Measurements from ENCODE around the gene MAN2B1.
A peak's percentile ranks its signal among the peaks of the same experiment; 100 is the strongest.

MAN2B1 gene

DNA sequence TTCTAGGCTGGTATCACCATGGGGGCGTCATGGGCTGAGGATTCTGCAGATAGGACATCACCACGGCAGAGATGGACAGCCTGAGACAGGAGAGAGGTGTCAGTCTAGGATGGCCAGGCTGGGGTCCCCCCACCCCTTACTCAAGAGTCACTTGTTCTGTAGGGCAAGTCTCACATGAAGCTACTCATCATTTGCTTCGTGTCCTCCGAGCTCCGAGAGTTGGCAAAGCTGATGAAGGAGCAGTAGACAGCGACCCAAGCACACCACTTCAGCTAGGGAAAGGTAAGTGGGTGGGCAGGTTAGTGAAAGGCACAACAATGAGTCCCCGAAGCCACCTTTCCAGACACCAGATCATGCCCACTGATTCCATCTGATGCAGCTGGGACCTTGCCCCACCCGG is 1.8 kb upstream of the MAN2B1 start:
- Histone ChIP-seq H3K27ac (ENCODE audit: low read length) (no peak overlapping the region), H3K79me2 (ENCODE audit: low read length) (peaks cover 70% of the 10 kb centered on the region), H4K20me1 (ENCODE audit: insufficient read depth, low read length) (no peaks in the 10 kb centered on the region), H3K4me3 (ENCODE audit: low read length) (peak overlapping the region; percentile 88), H3K4me2 (ENCODE audit: low read length) (peak overlapping the region; percentile 96), H3K27me3 (ENCODE audit: low read depth, low read length) (no peaks in the 10 kb centered on the region), H3K36me3 (replicated peaks; ENCODE audit: low read depth, low read length) (peaks cover 19% of the 10 kb centered on the region), H3K4me1 (ENCODE audit: low read length) (peaks cover 38% of the 10 kb centered on the region), H2AFZ (ENCODE audit: low read depth, low read length) (no peak overlapping the region), H3K9ac (ENCODE audit: low read length) (peak overlapping the region; percentile 88; the same call in 1 of the 2 replicates), H3K9me3 (ENCODE audit: insufficient read depth, low read length) (no peaks in the 10 kb centered on the region)
- TF ChIP-seq EZH2phosphoT487 (IDR thresholded peaks at IDR 0.05; ENCODE audit: low read depth) (no peak), CTCF (IDR thresholded peaks at IDR 0.05; ENCODE audit: low read depth, low read length) (no peak)

GRCh38 chr19:12667731-12668302 is 1.3 kb upstream of the MAN2B1 start:
- Histone ChIP-seq H3K27me3 (ENCODE audit: low read depth, low read length) (no peaks in the 10 kb centered on the region), H3K79me2 (ENCODE audit: low read length) (peaks cover 73% of the 10 kb centered on the region), H3K4me2 (ENCODE audit: low read length) (peak overlapping the region; percentile 96), H3K9ac (ENCODE audit: low read length) (no peak overlapping the region), H3K27ac (ENCODE audit: low read length) (no peak overlapping the region), H3K4me3 (ENCODE audit: low read length) (peak overlapping the region; percentile 88; the same call in 1 of the 2 replicates), H4K20me1 (ENCODE audit: insufficient read depth, low read length) (no peaks in the 10 kb centered on the region), H3K9me3 (ENCODE audit: insufficient read depth, low read length) (no peaks in the 10 kb centered on the region), H2AFZ (ENCODE audit: low read depth, low read length) (no peak overlapping the region), H3K4me1 (ENCODE audit: low read length) (peaks cover 38% of the 10 kb centered on the region), H3K36me3 (replicated peaks; ENCODE audit: low read depth, low read length) (peaks cover 20% of the 10 kb centered on the region)
- no peak for TF ChIP-seq CTCF (IDR thresholded peaks at IDR 0.05; ENCODE audit: low read depth, low read length)
- no peak for TF ChIP-seq EZH2phosphoT487 (IDR thresholded peaks at IDR 0.05; ENCODE audit: low read depth)

DNA sequence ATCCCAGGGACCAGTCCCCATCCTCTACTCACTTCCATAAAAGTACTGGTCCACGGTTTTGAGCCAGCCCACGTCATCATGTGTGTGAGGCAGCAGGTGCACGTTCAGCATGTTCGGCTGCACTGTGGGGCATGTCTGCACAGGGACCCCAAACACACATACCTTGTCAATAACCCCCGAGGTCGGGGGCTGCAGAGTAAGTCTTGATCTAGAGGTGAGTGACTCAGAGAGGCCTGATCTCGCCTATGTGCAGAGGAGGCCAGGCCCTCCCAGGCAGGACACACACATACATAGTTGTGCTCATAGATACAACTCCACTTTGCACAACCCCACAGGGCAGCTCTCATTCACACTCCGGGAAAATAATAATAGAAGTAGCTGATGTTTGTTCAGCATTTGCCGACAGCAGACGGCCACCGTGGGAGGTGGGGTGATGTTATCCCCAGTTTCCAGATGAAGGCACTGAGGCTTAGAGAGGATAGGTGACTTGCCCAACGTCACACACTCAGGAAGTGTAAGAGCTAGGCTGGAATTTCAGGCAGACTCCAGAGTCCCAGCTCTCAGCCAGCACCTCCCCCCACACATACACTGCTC is 774 bp downstream of the MAN2B1 start:
- Histone ChIP-seq H3K4me1 (ENCODE audit: low read length) (peaks cover 38% of the 10 kb centered on the region), H3K36me3 (replicated peaks; ENCODE audit: low read depth, low read length) (peaks cover 37% of the 10 kb centered on the region), H3K79me2 (ENCODE audit: low read length) (peaks cover 73% of the 10 kb centered on the region), H3K9me3 (ENCODE audit: insufficient read depth, low read length) (no peaks in the 10 kb centered on the region), H3K27ac (ENCODE audit: low read length) (peak overlapping the region; percentile 85), H4K20me1 (ENCODE audit: insufficient read depth, low read length) (no peaks in the 10 kb centered on the region), H3K4me3 (ENCODE audit: low read length) (peak overlapping the region; percentile 91), H2AFZ (ENCODE audit: low read depth, low read length) (no peak overlapping the region), H3K4me2 (ENCODE audit: low read length) (peak overlapping the region; percentile 83), H3K9ac (ENCODE audit: low read length) (peak overlapping the region; percentile 97), H3K27me3 (ENCODE audit: low read depth, low read length) (no peaks in the 10 kb centered on the region)
- TF ChIP-seq CTCF (IDR thresholded peaks at IDR 0.05; ENCODE audit: low read depth, low read length) (no peak), EZH2phosphoT487 (IDR thresholded peaks at IDR 0.05; ENCODE audit: low read depth) (no peak)

GRCh38 chr19:12665281-12665573 is 1.3 kb downstream of the MAN2B1 start:
- Histone ChIP-seq H3K4me2 (ENCODE audit: low read length) (peak overlapping the region; percentile 83), H4K20me1 (ENCODE audit: insufficient read depth, low read length) (no peaks in the 10 kb centered on the region), H3K9me3 (ENCODE audit: insufficient read depth, low read length) (no peaks in the 10 kb centered on the region), H3K4me3 (ENCODE audit: low read length) (peak overlapping the region; percentile 91), H3K27ac (ENCODE audit: low read length) (peak overlapping the region; percentile 85), H3K9ac (ENCODE audit: low read length) (peak overlapping the region; percentile 97), H2AFZ (ENCODE audit: low read depth, low read length) (no peak overlapping the region), H3K79me2 (ENCODE audit: low read length) (peaks cover 67% of the 10 kb centered on the region), H3K36me3 (replicated peaks; ENCODE audit: low read depth, low read length) (peaks cover 41% of the 10 kb centered on the region), H3K4me1 (ENCODE audit: low read length) (peaks cover 33% of the 10 kb centered on the region), H3K27me3 (ENCODE audit: low read depth, low read length) (no peaks in the 10 kb centered on the region)
- TF ChIP-seq EZH2phosphoT487 (IDR thresholded peaks at IDR 0.05; ENCODE audit: low read depth) (no peak), CTCF (IDR thresholded peaks at IDR 0.05; ENCODE audit: low read depth, low read length) (peak; percentile 19; the same call in 1 of the 2 replicates)
